Measurements from ENCODE around the gene REM2. TPM values are rescaled to one million over a fixed set of nuclear protein-coding genes. Genes with fewer than 3 reads are reported as not detected.

The REM2 gene
- total RNA-seq, 1 experiment from 2014 or later, result 0.47 TPM

DNA sequence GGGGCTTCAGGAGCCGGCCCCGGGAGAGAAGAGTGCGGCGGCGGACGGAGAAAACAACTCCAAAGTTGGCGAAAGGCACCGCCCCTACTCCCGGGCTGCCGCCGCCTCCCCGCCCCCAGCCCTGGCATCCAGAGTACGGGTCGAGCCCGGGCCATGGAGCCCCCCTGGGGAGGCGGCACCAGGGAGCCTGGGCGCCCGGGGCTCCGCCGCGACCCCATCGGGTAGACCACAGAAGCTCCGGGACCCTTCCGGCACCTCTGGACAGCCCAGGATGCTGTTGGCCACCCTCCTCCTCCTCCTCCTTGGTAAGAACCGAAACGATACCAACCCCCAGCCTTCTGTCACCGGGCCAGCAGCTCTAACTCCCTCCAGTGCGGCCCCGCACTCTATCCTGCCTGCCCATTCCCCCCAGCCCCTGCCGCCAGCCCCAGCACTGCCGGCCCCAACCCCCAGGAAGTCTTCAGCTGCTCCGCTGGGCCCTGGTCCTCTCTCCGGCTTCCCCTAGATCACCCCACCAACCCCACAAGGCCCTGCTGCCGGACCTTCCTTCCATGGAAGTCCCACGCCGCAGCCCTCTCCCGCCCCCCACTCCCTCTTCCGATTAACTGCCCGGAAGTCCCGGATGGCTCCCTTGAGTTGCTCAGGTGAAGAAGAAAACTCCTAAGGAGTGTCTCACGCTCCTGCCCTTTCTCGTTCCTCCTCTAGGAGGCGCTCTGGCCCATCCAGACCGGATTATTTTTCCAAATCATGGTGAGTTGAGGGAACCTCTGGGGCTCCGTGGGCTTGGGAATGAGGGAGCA is 10.8 kb upstream of the REM2 start (continued):
- no peak for TF ChIP-seq ZBTB33 (IDR thresholded peaks at IDR 0.05; ENCODE audit: extremely low read depth, insufficient replicate concordance, low read length)
- TF ChIP-seq SIN3A (IDR thresholded peaks at IDR 0.05; ENCODE audit: low read depth), result no peak
- no peak for TF ChIP-seq ZNF274 (IDR thresholded peaks at IDR 0.05; ENCODE audit: low read depth, low read length)

GRCh38 chr14:22872833-22873520 is 10.0 kb upstream of the REM2 start:
- Histone ChIP-seq H3K9me2 (ENCODE audit: insufficient read depth) (no peaks in the 10 kb centered on the region), H3K4me2 (ENCODE audit: low read length) (peak overlapping the region; percentile 82), H3K4me1 (ENCODE audit: control insufficient read depth in 1 of 2, insufficient read depth in 2 of 2, low read length in 2 of 2) (peaks cover 14 to 28% of the 10 kb centered on the region in 2 experiments), H3K27me3 (ENCODE audit: insufficient read depth, low read length) (no peaks in the 10 kb centered on the region), H2AFZ (ENCODE audit: low read depth, low read length, poor library complexity, severe bottlenecking) (no peak overlapping the region), H3K36me3 (ENCODE audit: control insufficient read depth in 1 of 2, insufficient read depth in 2 of 2, low read length in 2 of 2) (peaks cover 3% of the 10 kb centered on the region in 2 experiments; a peak in 1 of 4 replicates), H3K79me2 (ENCODE audit: insufficient read depth, low read length) (no peaks in the 10 kb centered on the region), H3K9ac (ENCODE audit: low read length) (peak overlapping the region; percentile 78), H3K27ac (ENCODE audit: low read depth, low read length) (peak overlapping the region; percentile 98), H3K9me3 (ENCODE audit: control insufficient read depth in 1 of 2, insufficient read depth in 1 of 2, low read depth in 1 of 2, low read length in 2 of 2) (no peaks in the 10 kb centered on the region), H4K20me1 (ENCODE audit: insufficient read depth) (no peaks in the 10 kb centered on the region), H3K4me3 (replicated peaks in 1 of 2; ENCODE audit: low read depth in 1 of 2, low read length in 2 of 2) (peak overlapping the region; percentile 71 to 89)
- no peak for DNase-seq (ENCODE audit: low read depth, low spot score)
- no peak for TF ChIP-seq EZH2phosphoT487 (IDR thresholded peaks at IDR 0.05; ENCODE audit: borderline replicate concordance)
- TF ChIP-seq, protein P1, sequence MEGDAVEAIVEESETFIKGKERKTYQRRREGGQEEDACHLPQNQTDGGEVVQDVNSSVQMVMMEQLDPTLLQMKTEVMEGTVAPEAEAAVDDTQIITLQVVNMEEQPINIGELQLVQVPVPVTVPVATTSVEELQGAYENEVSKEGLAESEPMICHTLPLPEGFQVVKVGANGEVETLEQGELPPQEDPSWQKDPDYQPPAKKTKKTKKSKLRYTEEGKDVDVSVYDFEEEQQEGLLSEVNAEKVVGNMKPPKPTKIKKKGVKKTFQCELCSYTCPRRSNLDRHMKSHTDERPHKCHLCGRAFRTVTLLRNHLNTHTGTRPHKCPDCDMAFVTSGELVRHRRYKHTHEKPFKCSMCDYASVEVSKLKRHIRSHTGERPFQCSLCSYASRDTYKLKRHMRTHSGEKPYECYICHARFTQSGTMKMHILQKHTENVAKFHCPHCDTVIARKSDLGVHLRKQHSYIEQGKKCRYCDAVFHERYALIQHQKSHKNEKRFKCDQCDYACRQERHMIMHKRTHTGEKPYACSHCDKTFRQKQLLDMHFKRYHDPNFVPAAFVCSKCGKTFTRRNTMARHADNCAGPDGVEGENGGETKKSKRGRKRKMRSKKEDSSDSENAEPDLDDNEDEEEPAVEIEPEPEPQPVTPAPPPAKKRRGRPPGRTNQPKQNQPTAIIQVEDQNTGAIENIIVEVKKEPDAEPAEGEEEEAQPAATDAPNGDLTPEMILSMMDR (IDR thresholded peaks at IDR 0.05 in 2 of 3, conservative IDR thresholded peaks at IDR 0.05 in 1 of 3; ENCODE audit: borderline replicate concordance in 1 of 3, insufficient read depth in 1 of 3, low read depth in 2 of 3, low read length in 2 of 3), result 0 out of 6 replicates have a peak, but pooled peaks of 1 of the 3 experiments have one; percentile 5
- no peak for TF ChIP-seq REST (IDR thresholded peaks at IDR 0.05; ENCODE audit: low read depth)
- TF ChIP-seq SP1 (IDR thresholded peaks at IDR 0.05; ENCODE audit: low read depth), result no peak
- ChIA-PET POLR2A (interaction anchor here (1.0 to 3.0 kb wide), 2 partner anchors 9 to 14 kb away, joined by 5 to 24 read pairs; partner anchors contain the start of gene REM2), CTCF (interaction anchor here (0.6 to 3.8 kb wide), 12 partner anchors 11 to 303 kb away, joined by 3 to 51 read pairs (median 4); partner anchors contain the start of gene REM2), RAD21 (ENCODE audit: low non-redundant PET in 1 of 2, low total read pairs in 2 of 2, uncharacterized antibody in 2 of 2, unreplicated experiment in 2 of 2) (interaction anchor here in 1 of 2 experiments (0.7 kb wide), 1 partner anchor 217 kb away, joined by 3 read pairs; no protein-coding TSS in a partner anchor)
- intact Hi-C loops (cut with micrococcal nuclease), result loop anchor here (1.0 to 5.0 kb wide), 3 partner anchors 13 to 44 kb away; partner anchors contain the start of gene RBM23
- BruUV-seq (replicated peaks), result TSS peak; percentile 48
- no peak for ATAC-seq

Data from HCT116 (cell line).